H1 (cell line): ENCODE results near the gene CHSY1. TPM values are rescaled to one million over a fixed set of nuclear protein-coding genes. Genes with fewer than 3 reads are reported as not detected.

Experiments used
- CHD7 ChIP-seq: fragments of 300-600 bp; sonication (generic); IDR thresholded peaks from 2 replicates; pipeline ENCODE4 v1.7.1; 2012; ENCODE audit warnings: low read length, moderate library complexity, mild to moderate bottlenecking, inconsistent platforms; ENCODE audit not compliant: insufficient replicate concordance
- MAFK ChIP-seq: IDR thresholded peaks from 2 replicates; pipeline ENCODE4 v1.6.1; 2012; ENCODE audit warnings: low read depth, mild to moderate bottlenecking, improper control_type of control experiment, low read length
- SRF ChIP-seq: IDR thresholded peaks from 2 replicates; pipeline ENCODE4 v1.6.1; 2011; ENCODE audit warnings: mild to moderate bottlenecking, low read depth, low read length, moderate library complexity
- polyA plus RNA-seq, 7 experiments: library from polyadenylated mRNA; depleted of rRNA in 3 of 7; stranded (reverse) in 5 of 7; unstranded in 2 of 7; fragments of >200 nt in 5 of 7; fragments of 200-250 nt in 2 of 7; gene quantifications; 1 replicate in 5 of 7; 2 replicates in 1 of 7; 4 replicates in 1 of 7; pipeline versions ENCODE4 v1.2.1 to v1.2.3, GENCODE V29; 2011 to 2013; ENCODE audit warnings: missing spikeins in 2 of 7, mixed read lengths in 2 of 7
- total RNA-seq: library from RNA; stranded (reverse); fragmentation: NEBNext Ultra II Directional; extraction: Animal tissue kit (Norgen Biotek cat#: 25700); gene quantifications from 2 replicates; pipeline ENCODE4 v1.2.1, GENCODE V29; 2021

CHSY1 gene
- total and polyA plus RNA-seq, 2 of the 8 experiments (the other 6 are each of a cell fraction or from before 2014, with no cell fraction given): 24.9 to 60.7 TPM

DNA sequence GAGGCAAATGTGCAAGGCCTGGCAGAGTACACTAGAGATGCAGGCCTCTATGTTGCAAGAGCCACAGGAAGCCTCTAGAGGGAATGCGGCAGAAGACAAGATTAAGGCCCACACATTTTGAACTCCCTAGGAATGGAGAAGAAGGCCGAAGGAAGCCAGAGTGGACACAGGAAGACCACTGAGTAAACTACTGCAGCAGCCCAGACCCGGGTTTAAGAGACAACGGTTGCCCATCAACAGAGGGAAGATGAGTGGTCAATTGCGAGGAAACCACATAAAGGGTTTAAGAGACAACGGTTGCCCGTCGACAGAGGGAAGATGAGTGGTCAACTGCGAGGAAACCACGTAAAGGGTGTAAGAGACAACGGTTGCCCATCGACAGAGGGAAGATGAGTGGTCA lies 14.6 kb downstream of the CHSY1 start (continued):
- TF ChIP-seq CHD7: no peak
- TF ChIP-seq MAFK: no peak
- TF ChIP-seq SRF: no peak
